ENCODE results near the gene RPN2. TPM values are rescaled to one million over a fixed set of nuclear protein-coding genes. Genes with fewer than 3 reads are reported as not detected.
A peak's percentile ranks its signal among the peaks of the same experiment; 100 is the strongest.
"Not testable (repeated sequence)": the region's sequence is repeated elsewhere in the genome, so short reads cannot be mapped to it uniquely, and the experiment has no call there.

Gene RPN2
- 331 and 338 TPM in 2 replicates for total RNA-seq (2014; rRNA removed; shearing (Covaris generic))

DNA sequence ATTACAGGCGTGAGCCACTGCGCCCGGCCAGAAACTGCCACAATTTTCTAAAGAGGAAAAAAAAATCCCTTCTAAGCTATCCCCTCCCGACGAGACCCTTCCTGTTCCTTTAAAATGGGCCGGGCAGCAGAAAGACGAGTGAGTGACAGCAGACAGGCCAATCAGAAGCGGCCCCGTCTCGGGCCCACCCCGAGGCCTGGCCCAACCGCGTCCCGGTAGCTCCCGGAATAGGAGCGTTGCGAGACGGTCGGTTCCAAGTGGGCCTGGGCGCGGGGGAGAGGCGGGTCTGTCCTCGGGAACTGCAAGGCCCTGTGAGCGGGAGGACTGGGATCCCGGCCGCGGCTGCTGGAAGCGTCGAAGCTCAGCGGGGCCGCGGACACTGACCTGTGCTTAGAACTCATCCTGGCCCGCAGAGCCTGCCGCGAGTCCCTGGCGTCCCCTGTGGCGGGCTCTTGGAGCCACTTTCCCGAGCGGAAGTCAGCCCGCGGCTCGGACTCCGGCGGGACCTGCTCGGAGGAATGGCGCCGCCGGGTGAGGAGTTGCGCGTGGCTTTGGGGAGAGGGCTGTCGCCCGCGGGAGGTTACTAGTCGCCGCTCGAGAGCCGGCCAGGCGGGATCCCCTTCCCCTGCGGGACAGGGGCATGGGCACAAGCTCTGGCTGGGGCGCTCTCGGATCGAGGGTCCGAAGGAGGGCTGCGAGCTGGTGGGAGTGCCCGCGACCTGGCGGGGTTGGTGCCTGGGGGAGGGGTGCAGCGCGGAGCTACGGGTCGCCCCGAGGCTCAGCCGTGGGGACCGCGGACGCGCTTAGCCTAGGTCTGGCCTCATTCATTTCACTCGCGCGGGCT is at the start of gene RPN2, which contains the start of gene MROH8:
Gene RPN2 (plus strand): TSS at position 492 of the 844 bp plus-strand sequence. CDS start 27 bp downstream, at position 519.
Gene MROH8 (minus strand): TSS at position 710 of the 844 bp plus-strand sequence.
- peak; percentile 100 for DNase-seq (ENCODE audit: low spot score)

DNA sequence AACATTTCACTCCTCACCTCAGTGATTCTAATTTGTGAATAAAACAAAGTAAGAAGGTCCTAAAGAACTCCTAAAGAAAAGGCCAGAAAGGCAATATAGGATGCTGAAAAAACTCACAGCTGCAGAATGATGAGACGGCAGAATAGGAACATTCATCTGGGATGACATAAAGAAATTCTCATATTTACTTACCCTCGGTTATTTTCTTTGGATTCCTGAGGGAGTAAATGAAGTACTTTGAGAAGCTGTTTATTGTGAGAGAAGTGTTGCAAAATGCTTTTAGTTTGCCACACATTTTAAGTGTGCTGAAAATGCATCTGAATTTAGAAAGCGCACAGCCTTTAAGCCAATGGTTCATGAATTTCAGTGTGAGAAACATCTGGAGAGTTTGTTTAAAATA is 47.6 kb upstream of the RPN2 start:
- DNase-seq (ENCODE audit: low spot score), result no peak

DNA sequence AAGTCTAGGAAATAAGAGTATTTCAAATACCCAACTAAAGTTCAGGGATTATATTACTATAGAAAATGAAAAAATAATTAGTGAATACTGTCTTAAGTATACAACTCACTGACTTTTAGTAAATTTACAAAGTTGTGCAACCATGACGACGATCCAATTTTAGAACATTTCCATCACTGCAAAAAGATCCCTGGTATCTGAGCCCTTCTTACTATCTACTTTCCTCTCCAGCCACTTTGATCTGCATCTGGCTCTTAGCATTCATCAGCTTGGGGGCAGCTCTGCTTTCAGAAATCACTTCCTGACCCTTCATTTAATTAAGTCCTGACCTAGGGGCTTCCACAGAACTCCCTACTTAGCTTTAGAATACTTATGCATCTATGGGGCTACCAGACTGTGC is 45.2 kb upstream of the RPN2 start:
- DNase-seq (ENCODE audit: low spot score), result no peak

DNA sequence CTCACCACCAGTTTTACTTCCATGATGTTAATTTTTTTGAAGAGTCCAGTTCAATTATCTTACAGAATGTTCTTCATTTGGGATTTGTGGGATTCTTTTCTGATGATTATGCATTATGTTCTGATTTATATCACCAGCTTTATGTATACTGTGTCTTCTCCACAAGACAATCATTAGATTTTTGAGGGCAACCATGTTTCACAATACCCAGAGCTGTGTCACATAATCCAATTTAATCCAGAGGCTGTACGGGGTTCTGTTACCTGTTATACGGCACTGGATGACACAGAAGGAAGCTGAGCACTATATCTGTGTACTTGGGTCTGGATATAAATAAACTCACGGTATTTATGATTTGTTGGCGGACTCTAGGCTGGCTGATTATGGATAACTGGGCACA is 41.6 kb upstream of the RPN2 start:
- DNase-seq (ENCODE audit: low spot score), result no peak

DNA sequence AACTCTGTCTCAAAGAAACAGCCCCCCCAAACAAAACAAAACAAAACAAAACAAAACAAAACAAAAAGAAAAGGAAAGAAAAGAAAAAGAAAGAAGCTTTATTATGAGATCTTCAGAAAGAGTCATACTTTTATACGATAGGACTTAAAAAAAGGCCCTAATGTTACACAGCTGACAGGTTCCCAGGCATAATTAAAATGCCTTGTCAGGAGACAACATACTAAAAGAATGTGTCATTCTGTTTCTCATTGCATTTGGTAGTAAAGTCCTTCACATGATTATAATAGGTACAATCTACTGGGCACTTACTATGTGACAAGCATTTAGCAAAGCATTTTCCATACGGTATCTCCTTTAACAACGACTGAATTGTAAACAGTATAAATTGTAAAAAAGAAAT is 36.4 kb upstream of the RPN2 start:
- no peak for DNase-seq (ENCODE audit: low spot score)

DNA sequence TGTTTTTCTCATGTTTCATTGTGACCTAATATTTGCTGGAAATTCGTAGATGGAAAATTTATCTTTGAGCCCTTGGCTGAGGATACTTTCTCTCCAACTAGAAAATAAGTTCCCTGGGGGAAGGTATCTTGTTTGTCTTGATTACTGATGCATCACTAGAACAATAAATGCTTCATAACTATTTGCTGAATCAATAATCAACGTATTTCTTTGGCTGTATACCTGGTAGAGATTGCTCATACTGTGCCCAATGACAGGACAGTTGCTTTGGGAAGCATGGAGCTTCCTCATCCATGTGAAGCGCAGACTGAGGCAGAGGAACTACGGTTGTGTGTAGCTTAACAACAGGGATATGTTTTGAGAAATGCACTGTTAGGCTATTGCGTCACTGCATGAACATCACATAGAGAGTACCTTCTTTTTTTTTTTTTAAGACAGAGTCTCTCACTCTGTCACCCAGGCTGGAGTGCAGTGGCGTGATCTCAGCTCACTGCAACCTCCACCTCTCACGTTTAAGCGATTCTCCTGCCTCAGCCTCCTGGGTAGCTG is 34.2 kb upstream of the RPN2 start:
- no peak for DNase-seq (ENCODE audit: low spot score)

DNA sequence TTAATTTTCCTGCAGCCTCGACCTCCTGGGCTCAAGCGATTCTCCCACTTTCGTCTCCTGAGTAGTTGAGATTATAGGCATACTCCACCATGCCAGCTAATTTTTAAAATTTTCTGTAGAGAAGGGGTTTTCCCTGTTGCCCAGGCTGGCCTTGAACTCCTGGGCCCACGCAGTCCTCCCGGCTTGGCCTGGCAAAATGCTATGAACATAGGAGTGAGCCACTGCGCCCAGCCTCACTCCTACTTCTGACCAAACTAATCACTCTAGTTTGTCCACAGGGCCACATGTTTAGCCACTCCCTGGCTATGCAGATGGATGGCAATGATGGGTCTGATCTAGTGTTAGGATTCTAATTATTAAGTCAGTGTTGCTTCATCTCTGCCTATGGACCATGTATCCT is 31.9 kb upstream of the RPN2 start:
- no peak for DNase-seq (ENCODE audit: low spot score)

DNA sequence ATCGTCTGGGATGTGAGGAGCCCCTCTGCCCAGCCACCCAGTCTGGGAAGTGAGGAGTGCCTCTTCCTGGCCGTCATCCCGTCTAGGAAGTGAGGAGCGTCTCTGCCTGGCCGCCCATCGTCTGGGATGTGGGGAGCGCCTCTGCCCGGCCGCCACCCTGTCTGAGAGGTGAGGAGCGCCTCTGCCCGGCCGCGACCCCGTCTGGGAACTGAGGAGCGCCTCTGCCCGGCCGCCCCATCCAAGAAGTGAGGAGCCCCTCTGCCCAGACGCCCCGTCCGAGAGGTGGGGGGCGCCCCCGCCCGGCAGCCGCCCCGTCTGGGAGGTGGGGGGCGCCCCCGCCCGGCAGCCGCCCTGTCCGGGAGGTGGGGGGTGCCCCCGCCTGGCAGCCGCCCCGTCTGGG is 28.3 kb upstream of the RPN2 start:
- not testable (repeated sequence) for DNase-seq (ENCODE audit: low spot score)

DNA sequence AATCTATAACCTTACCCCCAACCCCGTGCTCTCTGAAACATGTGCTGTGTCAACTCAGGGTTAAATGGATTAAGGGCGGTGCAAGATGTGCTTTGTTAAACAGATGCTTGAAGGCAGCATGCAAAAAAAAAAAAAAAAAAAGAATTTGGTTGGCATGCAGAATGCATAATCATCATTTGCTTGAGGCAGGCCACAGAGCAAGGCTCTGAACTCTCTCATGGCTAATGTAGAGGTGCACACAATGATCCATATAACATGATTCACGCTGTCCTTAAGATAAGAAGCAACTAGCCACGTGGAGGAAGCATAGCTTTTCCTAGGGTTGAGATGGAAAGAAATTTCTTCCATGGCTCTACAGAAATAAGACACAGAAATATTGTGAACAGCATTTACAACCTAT is 27.6 kb upstream of the RPN2 start:
- DNase-seq (ENCODE audit: low spot score), result no peak

DNA sequence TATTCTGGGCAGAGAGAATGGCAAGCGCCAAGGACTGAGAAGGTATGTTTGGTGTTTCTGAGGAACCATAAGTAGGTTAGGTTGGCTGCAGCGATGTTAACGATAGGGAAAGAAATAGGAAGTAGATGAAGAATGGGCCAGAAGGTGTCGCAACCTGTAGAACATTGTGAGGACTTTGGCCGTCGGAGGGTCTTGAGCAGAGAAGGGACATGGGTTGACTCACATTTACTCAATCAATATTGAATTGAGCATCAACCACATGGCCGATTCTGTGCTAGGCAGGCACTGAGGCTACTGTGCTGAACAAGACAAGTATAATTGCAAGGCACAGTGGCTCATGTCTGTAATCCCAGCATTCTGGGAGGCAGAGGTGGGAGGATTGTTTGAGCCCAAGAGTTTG is 26.8 kb upstream of the RPN2 start:
- DNase-seq (ENCODE audit: low spot score), result no peak

DNA sequence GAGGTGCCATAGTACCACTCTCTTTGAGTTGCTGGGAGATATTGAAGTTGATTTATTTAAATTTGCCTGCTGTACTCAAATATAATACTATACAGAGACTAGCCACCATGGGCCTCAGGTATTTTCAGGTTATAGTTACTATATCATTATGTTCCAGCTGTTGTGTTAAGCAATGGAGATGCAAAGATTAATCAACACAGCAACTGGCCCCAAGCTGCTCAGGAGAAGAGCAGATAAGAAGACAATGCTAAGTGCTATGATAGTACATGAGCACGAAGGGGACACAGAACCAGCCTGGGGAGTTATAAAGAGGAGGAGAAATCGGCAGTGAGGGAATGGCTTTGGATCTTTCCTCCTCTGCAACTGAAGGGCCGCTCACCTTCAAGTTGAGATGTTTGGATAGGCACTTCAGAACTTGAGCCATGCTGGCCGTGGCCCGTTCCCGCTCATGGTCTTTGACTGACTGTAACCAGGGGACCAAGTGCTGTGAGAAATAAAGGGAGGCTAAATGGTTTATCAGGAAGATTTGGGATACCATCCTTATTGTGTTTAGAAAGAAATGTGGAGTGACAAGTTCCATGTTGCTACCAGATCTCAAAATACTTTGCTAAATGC is 24.3 kb upstream of the RPN2 start:
- DNase-seq (ENCODE audit: low spot score), result no peak

DNA sequence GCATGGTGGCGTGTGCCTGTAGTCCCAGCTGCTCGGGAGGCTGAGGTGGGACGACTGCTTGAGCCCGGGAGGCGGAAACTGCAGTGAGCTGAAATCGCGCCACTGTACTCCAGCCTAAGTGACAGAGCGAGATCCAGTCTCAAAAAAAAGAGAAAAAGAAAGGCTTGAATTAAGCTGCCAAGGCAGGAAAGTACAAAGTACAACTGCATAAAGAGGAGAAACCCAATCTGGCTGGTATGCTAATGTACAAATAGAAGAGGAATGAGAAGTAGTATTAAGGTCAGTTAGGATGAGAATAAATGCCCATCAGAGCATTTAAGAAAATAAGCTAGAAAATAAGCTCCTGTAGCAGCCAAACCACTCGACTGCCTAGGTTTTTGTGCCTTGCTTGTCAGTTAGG is 23.1 kb upstream of the RPN2 start:
- no peak for DNase-seq (ENCODE audit: low spot score)

DNA sequence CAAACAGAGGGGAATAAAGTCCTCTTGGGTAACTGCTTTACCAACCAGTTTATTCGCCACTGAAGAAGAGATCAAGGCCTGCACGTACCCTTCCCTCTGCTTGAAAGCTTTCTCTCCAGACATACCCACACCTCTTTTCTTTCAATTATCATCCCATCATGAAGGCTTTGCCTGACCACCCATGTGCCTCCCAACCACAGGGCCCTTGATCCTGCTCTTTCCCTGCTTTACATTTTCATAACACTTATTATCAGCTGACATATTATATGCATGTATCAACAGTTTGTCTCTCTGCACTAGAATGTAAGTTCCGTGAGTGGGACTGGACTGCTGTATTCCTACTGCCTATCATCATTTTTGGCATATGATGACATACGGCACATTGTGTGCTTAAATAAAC is 20.9 kb upstream of the RPN2 start:
- no peak for DNase-seq (ENCODE audit: low spot score)

DNA sequence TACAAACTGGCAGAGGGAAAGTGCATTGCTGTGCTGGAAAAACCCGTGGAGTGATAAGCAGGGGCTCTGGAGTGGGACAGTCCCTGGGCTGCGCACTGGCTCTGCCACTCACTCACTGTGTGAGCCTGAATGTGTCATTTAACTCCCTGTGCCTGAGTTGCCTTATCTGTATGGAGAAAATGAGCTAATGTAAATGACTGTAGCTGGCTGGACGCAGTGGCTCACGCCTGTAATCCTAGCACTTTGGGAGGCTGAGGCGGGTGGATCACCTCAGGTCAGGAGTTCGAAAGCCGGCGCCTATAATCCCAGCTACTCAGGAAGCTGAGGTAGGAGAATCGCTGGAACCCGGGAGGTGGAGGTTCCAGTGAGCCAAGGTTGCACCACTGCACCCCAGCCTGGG is 18.4 kb upstream of the RPN2 start:
- no peak for DNase-seq (ENCODE audit: low spot score)

DNA sequence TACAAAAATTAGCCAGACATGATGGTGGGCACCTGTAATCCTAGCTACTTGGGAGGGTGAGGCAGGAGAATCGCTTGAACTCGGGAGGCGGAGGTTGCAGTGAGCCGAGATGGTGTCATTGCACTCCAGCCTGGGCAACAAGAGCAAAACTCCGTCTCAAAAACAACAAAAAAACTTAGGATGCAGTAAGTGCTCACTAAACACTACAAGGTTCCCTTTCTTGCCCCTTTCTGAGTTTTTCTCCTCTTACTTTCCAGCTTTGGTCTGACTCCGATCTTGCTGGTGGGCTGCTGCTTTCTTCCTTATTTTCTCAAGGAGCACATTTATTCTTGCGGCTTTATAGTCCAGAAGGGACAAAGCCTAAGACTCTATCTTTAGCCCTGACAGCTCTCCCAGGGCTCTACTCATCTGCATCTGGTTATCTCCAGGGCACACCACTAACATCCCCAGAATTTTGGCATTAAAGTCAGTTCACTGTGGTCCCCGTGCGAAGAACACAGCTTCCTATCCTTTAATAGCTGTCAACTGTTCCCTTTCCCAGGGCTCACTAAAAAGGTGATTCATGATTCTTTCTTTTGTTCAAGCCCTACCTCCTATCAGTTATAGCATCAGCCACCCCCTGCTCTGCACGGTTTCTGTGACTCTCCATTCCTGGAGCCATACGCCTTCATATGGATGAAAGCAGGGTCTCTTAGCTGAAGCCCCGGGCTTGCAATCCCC is 17.1 kb upstream of the RPN2 start:
- DNase-seq (ENCODE audit: low spot score), result no peak

DNA sequence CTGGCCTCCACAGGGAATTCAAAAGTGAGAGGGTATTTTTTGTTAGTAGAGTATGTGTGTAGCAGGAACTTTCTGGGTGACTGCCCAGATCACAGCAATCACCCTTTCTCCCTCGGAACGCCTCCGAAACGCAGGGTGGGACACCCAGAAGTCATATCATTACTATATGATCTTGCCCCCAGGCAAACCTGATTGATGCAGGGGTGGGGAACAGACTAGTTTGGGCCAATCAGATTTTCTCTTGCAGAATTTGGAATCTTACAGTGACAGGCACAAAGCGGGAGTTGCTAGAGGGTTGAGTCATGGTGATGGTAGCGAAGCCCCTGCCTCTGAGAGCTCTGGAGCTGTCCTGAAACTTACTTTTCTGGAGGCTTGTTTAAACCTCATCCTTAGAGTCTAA is 16.5 kb upstream of the RPN2 start:
- DNase-seq (ENCODE audit: low spot score), result no peak

DNA sequence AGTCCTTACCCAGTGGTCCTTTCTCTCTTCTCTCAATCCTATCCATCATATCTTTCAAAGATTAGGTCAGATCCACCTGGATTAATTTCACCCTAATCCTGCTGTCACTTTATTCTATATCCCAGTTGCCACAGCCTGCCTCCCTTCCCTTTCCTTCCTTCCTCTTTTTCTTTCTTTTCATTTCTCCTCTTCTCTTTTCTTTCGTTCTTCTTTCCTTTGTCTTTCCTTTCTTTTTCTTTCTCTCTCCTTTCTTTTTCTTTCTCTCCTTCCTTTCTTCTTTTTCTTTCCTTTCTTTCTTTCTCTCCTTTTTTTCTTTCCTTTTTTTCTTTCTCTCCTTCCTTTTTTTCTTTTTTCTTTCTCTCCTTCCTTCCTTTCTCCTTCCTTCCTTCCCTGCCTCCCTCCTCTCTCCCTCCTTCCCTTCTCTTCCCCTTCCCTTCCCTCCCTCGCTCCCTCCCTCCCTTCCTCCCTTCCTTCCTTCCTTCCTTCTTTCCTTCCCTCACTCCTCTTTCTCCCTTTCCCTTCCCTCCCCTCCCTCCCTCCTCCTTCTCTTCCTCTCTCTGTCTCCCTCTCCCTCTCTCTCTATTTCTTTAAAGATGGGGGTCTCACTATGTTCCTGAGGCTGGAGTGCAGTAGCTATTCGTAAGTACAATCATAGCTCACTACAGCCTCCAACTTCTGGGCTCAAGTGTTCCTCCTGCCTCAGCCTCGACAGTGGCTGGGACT is 15.1 kb upstream of the RPN2 start:
- DNase-seq (ENCODE audit: low spot score), result no peak

DNA sequence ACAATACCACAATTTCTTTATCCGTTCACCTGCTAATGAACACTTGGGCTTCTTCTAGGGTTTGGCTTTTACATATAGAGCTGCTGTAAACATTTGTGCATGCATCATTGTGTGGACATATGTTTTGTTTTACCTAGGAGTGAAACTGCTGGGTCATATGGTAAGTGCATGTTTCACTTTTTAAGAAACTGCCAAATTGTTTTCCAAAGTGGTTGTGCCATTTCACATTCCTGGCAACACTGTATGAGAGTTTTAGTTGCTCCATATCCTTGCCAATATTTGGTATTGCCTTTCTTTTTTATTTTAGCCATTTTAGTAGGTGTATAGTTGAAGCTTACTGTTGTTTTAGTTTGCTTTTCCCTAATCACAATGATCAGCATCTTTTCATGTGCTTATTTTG is 14.1 kb upstream of the RPN2 start:
- no peak for DNase-seq (ENCODE audit: low spot score)

DNA sequence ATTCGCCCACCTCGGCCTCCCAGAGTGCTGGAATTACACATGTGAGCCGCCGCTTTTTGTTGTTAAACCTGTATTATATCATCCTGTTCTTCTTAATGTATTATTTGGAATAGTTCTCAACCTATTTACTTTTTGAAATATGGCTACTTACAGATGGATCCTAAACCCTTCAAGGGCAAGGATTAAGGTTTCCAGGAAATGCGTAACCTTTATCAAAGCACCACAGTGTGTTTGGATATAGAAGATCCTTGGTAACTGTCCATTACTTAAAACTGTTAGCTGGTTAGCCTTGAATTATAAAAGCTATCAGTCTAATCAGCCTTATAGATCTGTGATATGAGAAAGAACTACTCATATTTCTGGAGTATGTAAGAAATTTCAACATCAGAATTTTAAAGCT is 12.3 kb upstream of the RPN2 start:
- DNase-seq (ENCODE audit: low spot score), result no peak

DNA sequence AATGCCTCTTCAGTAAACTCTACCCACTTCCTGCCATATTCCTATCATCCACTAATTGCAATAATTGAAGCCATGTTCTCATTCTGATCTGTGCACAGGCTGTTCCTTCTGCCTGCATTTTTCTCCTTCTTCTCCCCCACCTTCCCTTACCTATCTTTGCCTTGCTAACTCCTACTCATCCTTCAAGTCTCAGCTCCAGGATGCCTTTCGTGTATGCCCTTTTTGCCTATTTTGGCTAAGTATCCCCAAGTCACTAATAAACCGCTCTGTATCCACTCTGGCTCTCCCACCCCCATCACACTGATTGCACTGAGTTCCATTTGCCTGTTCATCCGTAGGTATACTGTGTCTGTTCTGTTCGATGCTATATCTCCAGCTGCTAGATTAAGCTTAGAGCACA is 6.3 kb upstream of the RPN2 start:
- DNase-seq (ENCODE audit: low spot score), result no peak

DNA sequence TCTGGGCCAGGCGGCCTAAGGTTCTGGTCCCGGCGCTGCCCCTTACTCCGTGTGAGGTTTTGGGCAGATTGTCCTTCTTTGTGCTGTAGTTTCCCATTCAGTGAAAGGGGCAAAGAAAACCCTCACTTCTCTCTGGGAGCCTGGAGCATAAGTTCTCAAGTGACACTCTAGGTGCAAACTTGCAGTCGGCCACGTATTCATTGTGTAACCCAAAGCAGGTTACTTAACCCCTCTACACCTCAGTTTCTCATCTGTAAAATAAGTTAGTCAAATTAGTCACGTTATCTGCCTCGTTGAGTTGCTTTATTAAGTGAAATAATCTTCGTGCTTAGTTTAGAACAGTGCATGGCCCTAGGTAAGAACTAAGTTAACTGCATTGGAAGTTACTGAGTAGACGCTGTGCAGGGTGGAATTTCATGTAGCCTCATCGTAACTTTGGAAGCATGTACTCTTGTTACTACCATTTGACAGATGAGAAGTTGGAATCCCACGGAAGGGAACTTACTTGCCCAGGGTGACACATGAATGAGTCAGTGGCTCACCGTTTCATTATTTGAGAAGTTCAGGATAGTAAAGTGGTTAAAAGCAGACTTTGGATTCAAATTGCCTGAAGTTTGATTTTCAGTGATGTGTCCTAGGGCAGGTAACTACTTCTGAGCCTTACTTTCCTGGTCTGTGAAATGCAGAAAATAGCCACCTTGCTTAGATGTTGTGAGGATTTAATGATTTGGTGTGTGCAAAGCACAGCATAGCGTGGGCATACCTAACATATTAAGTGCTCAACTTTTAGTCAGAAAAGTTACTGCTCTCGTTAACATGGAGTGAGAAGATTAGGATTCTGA is 774 bp downstream of the RPN2 start:
- peak; percentile 69 for DNase-seq (ENCODE audit: low spot score)
